Mucosa of descending colon (tissue), 3 donors: ENCODE results near the gene DNAJC17. TPM values are rescaled to one million over a fixed set of nuclear protein-coding genes. Genes with fewer than 3 reads are reported as not detected.
A peak's percentile ranks its signal among the peaks of the same experiment; 100 is the strongest.

Experiments used
- ATAC-seq: fragments of 200-7000 bp; cut with Tn5 transposase; one replicate; pipeline ENCODE4 v1.9.1; 2020; ENCODE audit warnings: mild to moderate bottlenecking, moderate library complexity
- DNase-seq, 3 donors: peaks; one replicate each; pipeline ENCODE4 v3.0.0-alpha.2; 2020
- H3K36me3 ChIP-seq: fragments of 200-600 bp; one replicate; pipeline ENCODE4 v1.8.0; 2021; ENCODE audit warnings: low read depth, mild to moderate bottlenecking
- H3K4me1 ChIP-seq: fragments of 200-600 bp; one replicate; pipeline ENCODE4 v1.8.0; 2021; ENCODE audit warnings: low read depth, mild to moderate bottlenecking
- H3K4me3 ChIP-seq: fragments of 200-600 bp; one replicate; pipeline ENCODE4 v1.8.0; 2021; ENCODE audit warnings: mild to moderate bottlenecking
- H3K9me3 ChIP-seq: fragments of 200-600 bp; one replicate; pipeline ENCODE4 v1.8.0; 2021; ENCODE audit warnings: mild to moderate bottlenecking
- intact Hi-C, 2 donors: fragments of 100-400 bp; cut with DNase I in 1 of 2; cut with micrococcal nuclease in 1 of 2; formaldehyde crosslinking; loops; one replicate each; pipeline versions ENCODE4 v1.11.0 to v1.11.1; 2022; cut with DNase I, micrococcal nuclease
- total RNA-seq, 3 donors: library from RNA; stranded (reverse); fragmentation: NEBNext Ultra II Directional in 2 of 3; extraction: Animal tissue kit (Norgen Biotek cat#: 25700) in 2 of 3; gene quantifications; one replicate each; pipeline versions ENCODE4 v1.2.1 to v1.2.4, GENCODE V29; 2021 to 2023
- TF ChIP-seq, protein P1 (sequence below): fragments of 200-600 bp; IDR thresholded peaks from one replicate; pipeline ENCODE4 v1.8.0; 2022; ENCODE audit warnings: antibody characterized with exemption, mild to moderate bottlenecking
- donor health status: DM: no; HTN: no; CAD: no; lungs with moderate emphysema.
- donor health status: DM: no; HTN: no; CAD: no.
- donor health status: DM: no; HTN: yes; CAD: no.

The DNAJC17 gene
- total RNA-seq, 3 donors from 2014 or later, result 29.6 to 47.6 (median 36.5) TPM

- TF ChIP-seq, protein P1, sequence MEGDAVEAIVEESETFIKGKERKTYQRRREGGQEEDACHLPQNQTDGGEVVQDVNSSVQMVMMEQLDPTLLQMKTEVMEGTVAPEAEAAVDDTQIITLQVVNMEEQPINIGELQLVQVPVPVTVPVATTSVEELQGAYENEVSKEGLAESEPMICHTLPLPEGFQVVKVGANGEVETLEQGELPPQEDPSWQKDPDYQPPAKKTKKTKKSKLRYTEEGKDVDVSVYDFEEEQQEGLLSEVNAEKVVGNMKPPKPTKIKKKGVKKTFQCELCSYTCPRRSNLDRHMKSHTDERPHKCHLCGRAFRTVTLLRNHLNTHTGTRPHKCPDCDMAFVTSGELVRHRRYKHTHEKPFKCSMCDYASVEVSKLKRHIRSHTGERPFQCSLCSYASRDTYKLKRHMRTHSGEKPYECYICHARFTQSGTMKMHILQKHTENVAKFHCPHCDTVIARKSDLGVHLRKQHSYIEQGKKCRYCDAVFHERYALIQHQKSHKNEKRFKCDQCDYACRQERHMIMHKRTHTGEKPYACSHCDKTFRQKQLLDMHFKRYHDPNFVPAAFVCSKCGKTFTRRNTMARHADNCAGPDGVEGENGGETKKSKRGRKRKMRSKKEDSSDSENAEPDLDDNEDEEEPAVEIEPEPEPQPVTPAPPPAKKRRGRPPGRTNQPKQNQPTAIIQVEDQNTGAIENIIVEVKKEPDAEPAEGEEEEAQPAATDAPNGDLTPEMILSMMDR, result no peak
- peaks cover 11% of the 10 kb centered on the region for H3K4me1 ChIP-seq
- intact Hi-C loops, result no loop called here
Measured at GRCh38 chr15:40845036-40845435, 37.8 kb upstream of the DNAJC17 start.

GRCh38 chr15:40844696-40845030 lies 37.4 kb upstream of the DNAJC17 start:
- intact Hi-C loops, result no loop called here
- Histone ChIP-seq H3K4me3 (peak overlapping the region; percentile 65), H3K4me1 (peaks cover 11% of the 10 kb centered on the region), H3K36me3 (no peaks in the 10 kb centered on the region), H3K9me3 (no peaks in the 10 kb centered on the region)
- ATAC-seq (peak; percentile 7), DNase-seq (peak in 2 of 3 donors; percentile 51 to 69)
- TF ChIP-seq, protein P1, result no peak

More at GRCh38 chr15:40845036-40845435, 37.8 kb upstream of the DNAJC17 start:
- H3K4me3 ChIP-seq, result peak overlapping the region; percentile 65
- no peaks in the 10 kb centered on the region for H3K36me3 ChIP-seq
- H3K9me3 ChIP-seq, result no peaks in the 10 kb centered on the region
- DNase-seq (no peak), ATAC-seq (no peak)

DNA sequence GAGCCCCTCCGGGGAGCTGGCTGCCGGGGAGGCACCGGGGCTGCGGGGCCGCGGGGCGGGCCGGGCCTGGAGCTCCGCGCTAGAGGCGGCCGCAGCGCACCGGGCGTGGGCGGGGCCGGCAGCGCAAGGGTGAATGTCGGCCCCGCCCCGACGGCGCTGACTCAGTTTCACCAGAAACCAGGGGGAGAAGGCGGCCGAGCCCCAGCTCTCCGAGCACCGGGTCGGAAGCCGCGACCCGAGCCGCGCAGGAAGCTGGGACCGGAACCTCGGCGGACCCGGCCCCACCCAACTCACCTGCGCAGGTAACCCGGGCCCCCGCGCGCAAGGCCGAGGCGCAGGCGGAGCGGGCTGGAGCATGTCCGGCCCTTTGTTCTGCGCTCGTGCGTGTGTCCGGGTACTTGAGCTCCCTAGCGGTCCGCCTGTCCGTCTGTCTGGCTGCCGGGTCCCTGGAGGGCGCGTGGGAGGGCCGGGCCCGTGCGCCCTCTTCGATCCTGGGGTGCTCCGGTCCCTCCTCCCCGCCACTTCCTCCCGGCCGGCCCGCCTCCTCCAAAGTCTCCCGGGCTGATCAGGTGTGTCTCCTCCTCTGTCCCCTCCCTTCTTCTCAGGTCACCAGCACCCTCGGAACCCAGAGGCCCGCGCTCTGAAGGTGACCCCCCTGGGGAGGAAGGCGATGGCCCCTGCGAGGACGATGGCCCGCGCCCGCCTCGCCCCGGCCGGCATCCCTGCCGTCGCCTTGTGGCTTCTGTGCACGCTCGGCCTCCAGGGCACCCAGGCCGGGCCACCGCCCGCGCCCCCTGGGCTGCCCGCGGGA lies 36.8 kb upstream of the DNAJC17 start, which contains the start of gene SPINT1:
Gene SPINT1 (plus strand): TSS at position 164 of the 811 bp plus-strand sequence. CDS start 507 bp downstream, at position 671.
- H3K36me3 ChIP-seq, result no peaks in the 10 kb centered on the region
- DNase-seq, result peak; percentile 83 to 88 (median 88)
- intact Hi-C loops, result no loop called here
- no peaks in the 10 kb centered on the region for H3K9me3 ChIP-seq
- TF ChIP-seq, protein P1, result no peak
- peak within 1 kb of the TSS; percentile 65 for H3K4me3 ChIP-seq
- peaks cover 11% of the 10 kb centered on the region for H3K4me1 ChIP-seq
- ATAC-seq, result peak; percentile 70

GRCh38 chr15:40843261-40843884 lies 36.1 kb upstream of the DNAJC17 start:
- intact Hi-C loops, result no loop called here
- Histone ChIP-seq H3K9me3 (no peaks in the 10 kb centered on the region), H3K36me3 (no peaks in the 10 kb centered on the region), H3K4me1 (peaks cover 11% of the 10 kb centered on the region), H3K4me3 (peak overlapping the region; percentile 65)
- DNase-seq (no peak), ATAC-seq (no peak)
- TF ChIP-seq, protein P1, result no peak

DNA sequence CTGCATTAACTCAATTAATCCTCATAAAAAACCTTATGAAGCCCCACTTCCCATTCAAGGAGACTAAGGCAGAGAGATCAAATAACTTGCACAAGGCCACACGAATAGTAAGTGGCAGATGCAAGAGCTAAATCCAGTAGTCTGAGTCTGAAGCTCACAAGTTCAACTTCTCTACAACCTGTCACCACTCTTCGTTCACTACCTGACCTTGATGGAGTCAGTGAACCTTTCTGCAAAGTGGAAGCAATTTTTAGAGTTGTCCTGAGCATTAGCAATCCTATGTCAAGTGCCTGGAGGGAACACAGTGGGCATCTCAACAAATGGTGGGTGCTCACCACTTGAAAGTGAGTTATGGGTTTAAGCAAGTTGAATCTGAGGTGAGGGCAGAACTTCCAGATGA lies 34.5 kb upstream of the DNAJC17 start:
- no peaks in the 10 kb centered on the region for H3K9me3 ChIP-seq
- ATAC-seq (no peak), DNase-seq (no peak)
- peaks cover 6% of the 10 kb centered on the region for H3K4me1 ChIP-seq
- intact Hi-C loops, result no loop called here
- H3K36me3 ChIP-seq, result no peaks in the 10 kb centered on the region
- TF ChIP-seq, protein P1, result no peak
- no peak overlapping the region for H3K4me3 ChIP-seq
